CD4-positive, alpha-beta T cell treated with Interleukin-17A for 4 hours (primary cell): Measurements from ENCODE around the gene KLHL34.

Source experiments
- DNase-seq: peaks from one replicate; pipeline ENCODE4 v3.0.0-alpha.2; 2020; ENCODE audit warnings: mixed read lengths

Gene KLHL34

DNA sequence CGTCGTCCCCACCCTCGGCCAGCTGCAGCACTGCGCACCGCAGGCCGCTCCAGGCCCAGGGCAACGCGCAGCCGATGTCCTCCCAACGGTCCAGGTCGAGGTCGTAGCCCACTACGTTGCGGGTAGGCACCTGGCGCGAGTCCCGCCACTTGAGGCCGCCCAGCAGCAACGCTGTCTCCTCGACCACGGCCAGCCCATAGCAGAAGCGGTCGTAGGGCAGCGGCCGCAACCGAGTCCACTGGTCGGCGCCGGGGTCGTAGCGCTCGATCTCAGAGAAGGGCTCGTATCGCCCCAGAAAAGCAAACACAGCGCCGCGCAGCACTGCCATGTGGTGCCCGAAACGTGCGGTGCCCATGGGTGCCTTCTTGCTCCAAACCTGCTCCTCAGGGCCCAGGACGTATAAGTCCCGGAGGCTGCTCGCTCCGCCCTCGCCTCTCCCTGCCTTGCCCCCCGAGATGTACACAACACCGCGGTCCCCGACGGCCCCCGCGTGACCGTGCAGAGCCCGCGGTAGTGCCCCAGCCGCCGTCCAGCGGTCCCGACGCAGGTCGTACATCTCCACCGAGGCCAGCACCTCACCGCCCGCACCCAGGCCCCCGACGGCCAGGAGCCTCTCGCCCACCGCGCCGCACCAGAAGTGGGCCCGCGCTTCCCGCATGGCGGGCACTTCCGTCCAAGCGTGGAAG is 2.1 kb downstream of the KLHL34 start:
- no peak for DNase-seq

DNA sequence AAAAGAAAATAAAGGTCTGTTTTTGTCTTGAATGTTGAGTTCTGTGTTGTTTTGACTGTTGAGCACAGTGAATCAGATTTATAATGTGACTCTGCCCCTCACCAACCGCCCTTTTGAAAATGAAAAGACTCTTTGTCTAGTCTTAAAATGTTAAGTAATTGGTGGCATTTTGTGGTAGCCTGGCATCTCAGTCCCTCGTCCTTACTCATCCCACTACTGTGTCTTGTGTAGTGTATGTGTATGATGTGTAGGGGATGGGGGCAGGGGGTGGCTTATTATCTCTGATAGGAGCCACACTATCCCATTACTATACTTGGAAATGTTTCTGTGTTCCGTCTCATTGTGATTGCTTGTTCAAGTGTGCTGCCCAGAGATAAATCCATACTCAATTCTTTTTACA is 12.2 kb downstream of the KLHL34 start:
- no peak for DNase-seq

DNA sequence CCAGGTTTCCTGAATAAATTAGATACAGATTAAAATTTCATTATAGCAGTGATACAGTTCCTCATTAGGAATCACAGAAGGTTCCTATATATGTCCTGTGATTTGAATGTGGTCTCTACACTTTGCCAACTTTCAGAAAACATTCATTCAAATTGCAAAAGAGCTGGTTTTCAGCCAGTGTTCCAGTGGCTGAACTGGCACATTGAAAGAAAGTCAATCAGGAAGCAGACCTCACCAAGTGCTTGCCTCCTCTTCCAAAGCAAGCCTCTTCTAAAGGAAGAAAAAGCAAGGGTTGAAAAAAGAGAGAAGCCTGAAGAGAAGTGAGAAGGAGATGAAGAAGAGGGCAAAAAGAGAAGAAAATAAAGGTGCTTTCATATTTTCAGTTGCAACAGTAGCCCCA is 12.7 kb downstream of the KLHL34 start:
- DNase-seq: no peak

DNA sequence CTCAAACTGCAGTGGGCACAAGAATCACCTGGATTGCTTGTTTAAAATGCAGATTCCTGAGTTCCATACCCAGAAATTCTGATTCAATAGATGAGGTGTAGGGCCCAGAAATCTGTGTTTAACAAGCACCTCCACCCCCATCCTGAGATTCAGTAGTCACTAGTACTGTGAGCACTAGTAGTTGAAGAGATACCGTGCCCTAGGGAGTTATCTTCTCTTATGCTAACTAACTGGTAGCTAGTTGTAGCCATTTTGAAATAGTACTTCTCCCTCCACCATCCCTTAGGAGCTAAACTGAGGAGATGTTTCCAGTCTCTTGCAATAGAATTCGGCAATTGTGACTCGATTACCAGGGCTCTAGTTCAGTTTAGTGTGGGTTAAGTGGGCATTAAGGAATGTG is 18.4 kb downstream of the KLHL34 start:
- no peak for DNase-seq

DNA sequence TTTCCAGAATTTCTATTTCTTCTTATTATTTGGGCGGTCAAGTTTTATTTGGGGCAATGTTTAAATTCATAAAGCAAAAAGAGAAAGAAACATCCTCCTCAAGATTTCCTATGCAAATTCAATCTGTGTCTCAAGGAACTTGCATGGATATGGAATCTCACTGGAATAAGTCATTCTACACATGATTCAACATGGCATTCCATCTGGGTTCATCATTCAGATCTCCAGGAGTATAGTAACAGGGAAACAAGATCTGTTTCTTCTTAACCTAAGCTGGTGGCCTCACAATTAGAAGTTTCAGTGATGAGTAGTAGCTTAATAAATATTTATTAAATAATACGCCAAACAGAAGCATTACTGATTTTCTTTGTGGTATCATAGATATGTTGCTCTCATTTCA is 19.8 kb downstream of the KLHL34 start:
- no peak for DNase-seq

DNA sequence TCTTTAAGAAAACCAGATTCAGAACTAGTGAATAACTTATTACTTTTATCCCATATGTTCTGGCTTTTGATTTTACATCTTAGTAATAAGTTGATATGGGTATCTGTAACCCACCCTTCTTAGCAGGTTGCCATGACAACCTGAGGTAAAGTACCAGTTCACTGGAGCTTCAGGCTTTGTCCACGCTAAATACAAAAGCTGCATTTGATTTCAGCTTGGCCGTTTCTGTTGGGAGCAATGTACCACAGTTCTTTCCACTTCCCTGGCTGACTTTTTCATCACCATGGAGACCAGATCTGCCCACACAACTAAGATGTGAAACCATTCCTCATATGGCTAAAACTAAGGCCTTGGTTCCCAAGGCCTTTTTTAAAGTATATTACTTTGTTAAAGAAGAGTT is 26.1 kb downstream of the KLHL34 start:
- no peak for DNase-seq

DNA sequence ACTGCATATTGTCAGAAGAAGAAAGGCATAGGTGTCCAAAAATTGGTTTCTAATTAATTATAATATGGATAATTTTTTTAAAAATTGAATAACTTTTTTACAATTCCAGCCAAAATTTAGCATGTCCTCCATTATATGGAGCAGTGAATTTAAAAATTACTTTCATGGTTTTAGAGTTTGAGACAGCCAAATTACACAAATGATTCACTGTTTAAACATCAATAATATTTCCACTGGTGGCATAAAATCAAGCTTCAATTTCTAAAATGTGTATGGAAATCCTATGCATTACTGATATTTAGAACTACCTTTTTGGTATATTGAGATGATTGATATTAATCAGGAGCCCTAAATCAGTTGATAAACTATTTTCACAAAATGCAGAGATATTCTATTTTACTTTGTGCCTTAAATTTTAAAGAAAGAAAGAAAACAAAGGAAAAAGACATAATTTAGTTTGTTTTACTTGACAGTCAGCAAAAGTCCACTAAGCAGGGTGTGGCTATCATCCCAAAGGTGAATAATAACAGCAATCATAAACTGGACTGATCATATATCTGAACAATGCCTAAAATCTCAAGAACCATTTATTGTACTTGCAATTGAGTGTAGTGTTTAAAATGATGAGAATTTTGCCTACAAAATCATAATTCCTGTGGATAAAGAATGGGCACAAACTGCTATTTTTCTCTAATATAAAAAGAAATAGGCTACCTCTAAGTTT is 34.2 kb downstream of the KLHL34 start:
- no peak for DNase-seq

DNA sequence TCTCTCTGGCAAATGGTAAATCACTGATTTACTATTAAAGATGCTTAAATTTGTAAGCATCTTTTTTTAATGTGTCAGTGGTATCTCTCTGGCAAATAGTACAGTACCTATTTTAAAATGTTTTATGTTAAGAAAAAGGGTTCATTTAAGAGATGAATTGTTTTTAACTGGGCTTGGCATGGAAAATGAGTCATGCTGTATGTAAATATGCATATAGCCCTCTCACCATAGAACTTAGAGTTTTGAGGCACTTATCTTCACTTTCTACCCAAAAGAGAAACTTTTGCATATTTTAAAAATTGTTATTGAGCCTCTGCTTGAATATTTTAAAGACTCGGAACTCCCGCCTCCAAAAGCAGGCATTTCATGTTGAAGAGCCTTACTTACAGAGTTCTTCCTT is 37.9 kb downstream of the KLHL34 start:
- no peak for DNase-seq

DNA sequence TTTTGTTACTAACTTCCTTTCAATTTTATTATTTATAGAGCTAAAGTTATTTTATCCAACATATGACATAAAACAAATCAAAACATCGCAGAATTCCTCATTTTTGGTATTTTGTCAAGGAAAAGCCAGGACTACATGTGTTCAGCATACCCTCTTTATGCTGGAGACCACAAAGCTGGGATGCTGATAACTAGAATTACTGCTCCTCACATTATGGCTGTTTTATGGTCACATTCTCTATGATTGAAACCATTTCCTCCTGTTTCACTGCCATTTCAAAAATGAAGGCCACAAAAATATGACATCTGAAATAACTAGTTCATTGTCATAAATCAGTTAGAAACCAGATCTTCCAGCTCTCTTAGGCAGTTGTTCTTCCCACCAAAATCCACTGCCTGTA is 41.7 kb downstream of the KLHL34 start:
- no peak for DNase-seq

DNA sequence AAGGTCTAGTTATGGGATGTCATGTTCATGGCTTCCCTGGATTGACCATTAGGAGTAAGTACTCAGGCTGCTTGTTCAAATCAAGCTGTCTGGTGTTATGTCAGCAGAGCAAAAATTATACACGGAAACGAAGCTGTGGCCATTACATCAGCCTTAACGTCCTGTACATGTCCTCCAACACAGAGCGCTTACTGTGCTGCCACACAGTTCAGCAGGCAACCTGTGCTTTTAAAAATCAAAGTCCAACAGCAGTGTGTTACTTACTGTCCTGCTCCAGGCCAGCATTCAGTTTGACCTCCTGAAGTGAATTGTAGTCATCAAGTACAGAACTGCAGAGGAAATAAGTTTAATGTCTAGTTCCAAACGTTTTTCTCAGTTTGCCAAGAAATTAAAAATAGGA is 46.0 kb downstream of the KLHL34 start:
- DNase-seq: no peak

DNA sequence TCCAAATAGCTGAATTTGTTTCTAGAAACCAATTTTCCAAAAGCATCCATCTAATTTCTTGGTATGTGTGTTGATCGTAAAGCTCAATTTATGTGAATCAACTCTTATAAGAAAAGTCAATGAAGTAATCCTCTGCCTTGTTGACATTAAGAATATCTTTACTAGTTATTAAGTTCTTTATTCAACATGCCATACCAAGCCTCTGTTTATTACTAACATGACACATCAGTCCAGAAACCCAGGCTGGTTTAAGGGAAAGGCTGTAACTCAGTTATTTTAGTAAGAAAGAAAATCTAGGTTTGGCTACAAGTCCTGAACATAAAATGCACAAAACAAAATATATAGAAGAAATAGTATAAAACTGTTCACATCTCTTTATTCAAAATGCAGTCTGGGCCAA is 48.0 kb downstream of the KLHL34 start:
- no peak for DNase-seq

DNA sequence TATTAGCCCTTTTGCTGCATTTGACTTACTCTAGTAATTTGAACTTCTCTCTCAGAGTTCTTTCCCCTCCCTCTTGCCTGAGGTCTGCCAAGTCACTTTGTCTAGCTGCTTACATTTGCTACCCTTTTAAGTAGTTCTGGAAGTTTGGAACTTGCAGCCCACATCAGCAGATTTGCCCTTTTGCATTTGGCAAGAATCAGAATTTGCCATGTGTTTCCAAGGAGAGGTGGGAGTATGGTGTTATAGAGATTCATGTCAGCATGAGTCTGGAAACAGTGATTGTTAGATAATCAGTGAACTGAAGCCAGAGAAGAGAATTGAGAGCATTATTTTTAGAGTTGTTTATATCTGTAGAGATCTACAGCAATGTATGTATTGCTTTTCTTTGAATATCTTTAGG is 52.1 kb downstream of the KLHL34 start:
- DNase-seq: no peak
